ENCODE data around the gene BLOC1S5.

Gene BLOC1S5

DNA sequence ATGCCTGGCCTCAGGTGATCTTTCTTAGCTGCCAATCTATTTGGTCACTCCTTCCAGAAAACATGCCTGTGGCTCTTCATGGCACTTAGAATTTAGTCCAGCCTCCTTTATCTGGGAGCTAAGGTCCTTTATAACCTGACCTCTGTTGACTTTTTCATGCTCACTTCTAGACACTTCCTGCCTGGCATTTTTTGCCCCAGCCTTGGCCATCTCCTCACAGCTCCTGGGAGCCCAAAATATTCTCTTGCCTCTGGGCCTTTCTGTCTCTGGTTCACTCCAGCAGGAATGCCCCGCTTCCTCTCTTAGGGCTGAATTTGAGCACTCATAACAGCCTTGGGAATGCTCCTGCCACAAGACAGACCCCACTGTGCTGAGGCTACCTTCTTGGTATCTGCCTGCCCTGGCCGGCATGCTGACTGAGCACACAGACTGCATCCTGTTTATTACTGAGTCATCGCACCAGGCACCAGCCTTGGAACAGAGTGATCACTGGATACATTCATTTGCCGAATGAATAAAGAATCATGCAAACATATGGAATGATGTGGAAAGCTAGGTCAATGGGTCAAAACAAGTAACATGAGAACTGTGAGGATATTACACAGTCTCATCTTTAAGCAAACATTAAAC is 44.0 kb upstream of the BLOC1S5 start:
- TF ChIP-seq, protein P1, sequence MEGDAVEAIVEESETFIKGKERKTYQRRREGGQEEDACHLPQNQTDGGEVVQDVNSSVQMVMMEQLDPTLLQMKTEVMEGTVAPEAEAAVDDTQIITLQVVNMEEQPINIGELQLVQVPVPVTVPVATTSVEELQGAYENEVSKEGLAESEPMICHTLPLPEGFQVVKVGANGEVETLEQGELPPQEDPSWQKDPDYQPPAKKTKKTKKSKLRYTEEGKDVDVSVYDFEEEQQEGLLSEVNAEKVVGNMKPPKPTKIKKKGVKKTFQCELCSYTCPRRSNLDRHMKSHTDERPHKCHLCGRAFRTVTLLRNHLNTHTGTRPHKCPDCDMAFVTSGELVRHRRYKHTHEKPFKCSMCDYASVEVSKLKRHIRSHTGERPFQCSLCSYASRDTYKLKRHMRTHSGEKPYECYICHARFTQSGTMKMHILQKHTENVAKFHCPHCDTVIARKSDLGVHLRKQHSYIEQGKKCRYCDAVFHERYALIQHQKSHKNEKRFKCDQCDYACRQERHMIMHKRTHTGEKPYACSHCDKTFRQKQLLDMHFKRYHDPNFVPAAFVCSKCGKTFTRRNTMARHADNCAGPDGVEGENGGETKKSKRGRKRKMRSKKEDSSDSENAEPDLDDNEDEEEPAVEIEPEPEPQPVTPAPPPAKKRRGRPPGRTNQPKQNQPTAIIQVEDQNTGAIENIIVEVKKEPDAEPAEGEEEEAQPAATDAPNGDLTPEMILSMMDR (IDR thresholded peaks at IDR 0.05; ENCODE audit: insufficient read depth, low read length, missing control alignments): no peak
- ChIA-PET CTCF (interaction anchor here (0.8 to 2.7 kb wide), 3 partner anchors 23 to 111 kb away, joined by 3 to 13 read pairs (median 4); no protein-coding TSS in a partner anchor), POLR2A (no interaction called here)
- H3K4me3 ChIP-seq (ENCODE audit: low read depth, low read length): no peak overlapping the region; the same call in 1 of the 2 replicates
- DNase-seq (ENCODE audit: low read depth, low spot score): peak; percentile 89

DNA sequence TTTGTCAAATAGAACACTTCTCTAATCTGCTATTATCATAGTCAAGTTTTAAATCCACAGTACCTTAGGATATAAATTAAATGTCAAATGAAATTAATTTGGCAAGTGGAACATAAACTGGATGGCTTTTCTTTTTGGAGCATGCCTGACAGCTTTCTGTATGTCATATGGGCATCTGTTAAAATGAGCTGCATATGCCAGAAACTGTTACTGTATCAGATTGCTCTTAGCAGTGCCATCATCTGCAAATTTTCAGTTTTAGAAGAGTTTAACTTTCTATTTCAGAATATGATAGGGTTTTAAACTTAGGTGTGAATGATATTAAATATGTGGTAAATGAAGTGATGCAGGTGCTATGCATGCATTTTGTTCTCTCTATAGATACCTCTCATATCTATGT is 41.6 kb upstream of the BLOC1S5 start:
- POLR2A ChIA-PET: no interaction called here
- DNase-seq (ENCODE audit: low read depth, low spot score): no peak
- H3K4me3 ChIP-seq (ENCODE audit: low read depth, low read length): no peak overlapping the region
- CTCF ChIA-PET: interaction anchor here (0.8 to 1.5 kb wide), 2 partner anchors 25 to 114 kb away, joined by 3 to 5 read pairs; no protein-coding TSS in a partner anchor
- TF ChIP-seq, protein P1 (IDR thresholded peaks at IDR 0.05; ENCODE audit: insufficient read depth, low read length, missing control alignments): no peak

DNA sequence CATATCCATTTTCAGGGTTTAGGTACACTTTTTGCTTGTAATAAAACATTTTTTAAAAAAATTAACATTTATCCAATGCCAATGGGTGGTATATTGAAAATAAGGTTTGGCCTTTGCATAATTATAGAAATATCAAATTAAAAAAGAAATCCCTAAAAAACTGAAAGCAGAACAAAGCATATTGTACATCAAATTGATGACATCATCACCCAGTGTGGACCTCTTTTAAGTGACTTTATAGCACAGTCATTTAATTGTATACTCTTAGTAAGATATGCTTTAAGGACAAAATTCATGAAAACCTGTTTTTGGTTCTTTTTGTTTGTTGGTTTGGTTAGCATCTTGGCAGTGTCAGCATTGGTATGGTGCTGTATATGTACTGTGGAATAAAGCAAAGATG is 39.5 kb upstream of the BLOC1S5 start:
- CTCF ChIA-PET: no interaction called here
- no peak overlapping the region for H3K4me3 ChIP-seq (ENCODE audit: low read depth, low read length)
- DNase-seq (ENCODE audit: low read depth, low spot score): no peak
- TF ChIP-seq, protein P1 (IDR thresholded peaks at IDR 0.05; ENCODE audit: insufficient read depth, low read length, missing control alignments): no peak
- POLR2A ChIA-PET: no interaction called here

DNA sequence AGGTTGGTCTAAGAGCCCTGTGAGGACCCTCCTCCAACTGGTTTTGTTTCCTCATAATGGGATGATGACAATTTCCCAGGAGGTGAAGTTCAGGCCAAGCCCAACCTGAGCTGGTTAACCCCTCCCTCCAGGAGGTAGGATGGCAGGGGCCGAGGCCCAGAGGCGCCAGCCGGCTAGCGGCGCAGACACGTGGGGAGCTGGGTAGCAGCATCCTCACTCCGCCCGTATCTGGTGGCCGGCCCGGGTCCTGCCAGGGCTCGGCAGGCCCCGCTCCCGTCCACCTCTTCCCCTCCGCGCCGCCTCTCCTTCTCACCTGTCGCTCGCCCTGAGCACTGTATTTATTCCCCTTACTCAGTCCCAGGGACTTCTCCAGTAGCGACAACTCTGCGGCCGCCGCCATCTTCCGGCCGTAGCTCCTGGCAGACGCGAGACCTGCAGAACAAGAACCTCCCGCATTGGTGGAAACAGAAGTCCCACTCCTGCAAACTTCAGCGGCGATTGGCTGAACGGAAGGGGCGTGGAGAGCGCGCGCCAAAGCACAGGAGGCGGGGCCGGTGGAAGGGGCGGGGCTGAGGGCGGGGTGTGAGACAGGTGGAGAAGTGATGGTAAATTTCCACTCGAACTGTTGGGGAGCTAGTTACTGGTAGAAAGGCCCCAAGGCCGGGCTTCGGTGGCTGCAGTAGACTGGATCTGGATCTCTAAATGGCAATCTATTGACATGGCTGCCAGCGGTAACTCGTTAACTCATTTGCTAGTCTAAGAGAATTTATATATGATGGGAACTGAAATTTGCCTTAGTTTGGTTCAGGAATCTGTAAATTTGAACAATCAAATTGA is 38.2 kb upstream of the BLOC1S5 start, which contains the start of gene EEF1E1:
Gene EEF1E1, minus strand, starts transcription at position 427 of the 837 bp plus-strand sequence. Its CDS starts 27 bp downstream, at position 400.
- ChIA-PET CTCF (interaction anchor here (1.5 kb wide), 1 partner anchor 117 kb away, joined by 5 read pairs; no protein-coding TSS in a partner anchor), POLR2A (interaction anchor here (1.3 to 1.6 kb wide), 3 partner anchors 11 to 17 kb away, joined by 4 to 6 read pairs (median 6); no protein-coding TSS in a partner anchor)
- DNase-seq (ENCODE audit: low read depth, low spot score): peak; percentile 53
- TF ChIP-seq, protein P1 (IDR thresholded peaks at IDR 0.05; ENCODE audit: insufficient read depth, low read length, missing control alignments): no peak
- H3K4me3 ChIP-seq (ENCODE audit: low read depth, low read length): peak within 1 kb of the TSS; percentile 87

DNA sequence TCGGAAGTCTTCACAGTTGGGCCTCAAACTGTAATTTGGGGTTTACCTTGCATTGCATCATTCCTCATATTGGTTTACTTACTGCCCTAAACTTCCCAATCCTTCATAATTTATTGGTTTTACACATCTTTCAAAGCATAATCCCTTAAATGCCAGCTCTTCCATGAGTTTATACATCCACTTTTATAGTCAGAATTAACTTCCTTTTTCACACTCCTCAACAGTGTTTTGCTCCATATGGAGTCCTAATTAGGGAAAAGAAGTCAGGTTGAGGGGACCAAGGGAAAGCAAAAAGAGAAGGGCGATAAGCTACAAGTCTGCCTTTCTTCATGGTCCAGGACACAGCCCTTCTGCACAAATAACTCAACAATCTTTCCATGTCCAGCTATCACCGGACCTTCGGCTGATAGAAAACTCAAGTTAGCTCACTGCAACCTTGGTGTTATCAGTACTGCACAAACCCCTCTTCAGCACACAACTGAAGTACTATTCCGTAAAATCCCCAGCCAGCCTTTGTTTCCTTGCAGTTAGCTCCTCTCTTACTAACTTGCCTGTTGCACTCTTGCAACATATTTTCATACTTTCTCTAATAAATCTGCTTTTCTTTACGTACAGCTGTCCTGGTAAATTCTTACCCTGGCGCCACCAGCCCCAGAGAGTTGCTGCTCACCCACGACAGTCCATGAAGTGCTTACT is 36.1 kb upstream of the BLOC1S5 start:
- no peak for DNase-seq (ENCODE audit: low read depth, low spot score)
- TF ChIP-seq, protein P1 (IDR thresholded peaks at IDR 0.05; ENCODE audit: insufficient read depth, low read length, missing control alignments): no peak
- H3K4me3 ChIP-seq (ENCODE audit: low read depth, low read length): no peak overlapping the region
- ChIA-PET POLR2A (no interaction called here), CTCF (no interaction called here)

Measured in AG04449 (cell line).